RWPE2 (cell line): ENCODE data around the gene BAD.

Source experiments
- ATAC-seq: fragments of 200-7000 bp; cut with Tn5 transposase; 3 replicates; pipeline ENCODE4 v1.9.1; 2021; ENCODE audit warnings: low read depth
- DNase-seq: peaks from one replicate; pipeline ENCODE4 v3.0.0-alpha.2; 2020; ENCODE audit warnings: low spot score
- H3K27ac ChIP-seq: fragments of 450-650 bp; 2 replicates; pipeline ENCODE4 v1.5.1; 2017; ENCODE audit warnings: mild to moderate bottlenecking; ENCODE audit not compliant: poor library complexity, severe bottlenecking
- H3K27me3 ChIP-seq: fragments of 250-450 bp; sonication (Bioruptor Pico); 2 replicates; pipeline ENCODE4 v1.5.1; 2021; ENCODE audit warnings: mild to moderate bottlenecking, moderate library complexity; ENCODE audit not compliant: insufficient read depth, poor library complexity, severe bottlenecking
- H3K36me3 ChIP-seq: fragments of 250-450 bp; sonication (Bioruptor Pico); 2 replicates; pipeline ENCODE4 v1.5.1; 2020; ENCODE audit warnings: low read depth, mild to moderate bottlenecking, moderate library complexity
- H3K4me1 ChIP-seq: fragments of 250-450 bp; sonication (Bioruptor Pico); 2 replicates; pipeline ENCODE4 v1.5.1; 2021; ENCODE audit warnings: mild to moderate bottlenecking, moderate library complexity; ENCODE audit not compliant: insufficient read depth, poor library complexity, severe bottlenecking
- H3K4me3 ChIP-seq: fragments of 250-450 bp; sonication (Bioruptor Pico); 2 replicates; pipeline ENCODE4 v1.5.1; 2021; ENCODE audit warnings: mild to moderate bottlenecking, moderate library complexity; ENCODE audit not compliant: severe bottlenecking
- H3K9me3 ChIP-seq: fragments of 250-450 bp; sonication (Bioruptor Pico); 2 replicates; pipeline ENCODE4 v1.5.1; 2021; ENCODE audit warnings: mild to moderate bottlenecking, moderate library complexity; ENCODE audit not compliant: severe bottlenecking
- CTCF ChIP-seq: fragments of 450-650 bp; IDR thresholded peaks from one replicate; pipeline ENCODE4 v1.5.1; 2017; ENCODE audit warnings: mild to moderate bottlenecking, moderate library complexity; ENCODE audit not compliant: poor library complexity, severe bottlenecking

The BAD gene

DNA sequence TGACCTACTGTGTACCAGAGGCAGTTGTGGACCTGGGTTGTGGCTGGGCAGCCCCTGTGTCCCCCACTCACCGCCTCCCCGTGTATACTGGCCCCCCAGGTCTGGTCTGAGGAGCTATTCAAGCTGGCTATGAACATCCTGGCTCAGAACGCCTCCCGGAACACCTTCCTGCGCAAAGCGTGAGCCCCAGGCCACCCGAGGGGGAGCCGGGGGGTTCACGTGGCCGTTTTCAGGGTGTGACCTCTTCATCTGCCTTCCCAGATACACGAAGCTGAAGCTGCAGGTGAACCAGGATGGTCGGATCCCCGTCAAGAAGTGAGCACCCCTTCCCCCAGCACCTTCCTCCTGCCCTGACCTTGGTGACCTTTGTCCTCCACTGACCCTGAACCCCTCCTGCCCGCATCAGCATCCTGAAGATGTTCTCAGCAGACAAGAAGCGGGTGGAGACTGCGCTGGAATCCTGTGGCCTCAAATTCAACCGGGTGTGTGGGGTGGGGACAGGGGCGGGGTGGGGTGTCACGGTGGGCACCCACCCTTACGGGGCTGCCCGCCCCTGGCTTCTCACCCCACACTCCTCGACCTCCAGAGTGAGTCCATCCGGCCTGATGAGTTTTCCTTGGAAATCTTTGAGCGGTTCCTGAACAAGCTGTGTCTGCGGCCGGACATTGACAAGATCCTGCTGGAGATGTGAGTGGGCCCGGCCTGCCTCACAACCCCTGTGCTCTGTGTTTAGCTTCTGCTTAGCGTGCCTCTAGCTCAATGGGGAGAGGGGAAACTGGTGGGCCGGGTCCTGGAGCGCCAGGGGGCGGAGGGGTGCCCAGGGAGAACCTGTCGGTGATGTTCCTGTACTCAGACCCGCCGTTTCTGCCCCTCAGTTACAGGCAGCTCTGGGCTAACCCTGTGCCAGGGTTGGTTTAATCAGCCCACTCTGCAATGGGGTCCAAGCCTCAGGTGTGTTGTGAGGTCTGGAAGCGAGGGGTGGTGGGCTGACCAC, 29.0 kb downstream of the BAD start:
- no peak overlapping the region for H3K27ac ChIP-seq
- H3K27me3 ChIP-seq: no peaks in the 10 kb centered on the region
- no peak overlapping the region for H3K4me3 ChIP-seq
- peaks cover 69% of the 10 kb centered on the region for H3K36me3 ChIP-seq
- DNase-seq: no peak
- H3K9me3 ChIP-seq: no peaks in the 10 kb centered on the region
- ATAC-seq: no peak
- TF ChIP-seq CTCF: no peak
- H3K4me1 ChIP-seq: peaks cover 8% of the 10 kb centered on the region

GRCh38 chr11:64254326-64254725, 30.1 kb downstream of the BAD start:
- H3K4me1 ChIP-seq: peaks cover 8% of the 10 kb centered on the region
- H3K9me3 ChIP-seq: no peaks in the 10 kb centered on the region
- no peaks in the 10 kb centered on the region for H3K27me3 ChIP-seq
- no peak for TF ChIP-seq CTCF
- H3K36me3 ChIP-seq: peaks cover 58% of the 10 kb centered on the region
- no peak overlapping the region for H3K27ac ChIP-seq
- ATAC-seq (no peak), DNase-seq (no peak)
- no peak overlapping the region for H3K4me3 ChIP-seq

- Histone ChIP-seq H3K4me3 (no peak overlapping the region), H3K27me3 (no peaks in the 10 kb centered on the region), H3K27ac (peak overlapping the region; percentile 75), H3K4me1 (peaks cover 8% of the 10 kb centered on the region), H3K36me3 (peaks cover 50% of the 10 kb centered on the region), H3K9me3 (no peaks in the 10 kb centered on the region)
- no peak for DNase-seq
- no peak for TF ChIP-seq CTCF
- ATAC-seq: no peak
These were observed 31.0 kb downstream of the BAD start for GRCh38 chr11:64253481-64253880.

- Histone ChIP-seq H3K9me3 (no peaks in the 10 kb centered on the region), H3K4me1 (peaks cover 8% of the 10 kb centered on the region), H3K27me3 (no peaks in the 10 kb centered on the region), H3K4me3 (peak overlapping the region; percentile 89), H3K36me3 (peaks cover 45% of the 10 kb centered on the region), H3K27ac (peak overlapping the region; percentile 75)
- TF ChIP-seq CTCF: no peak
- ATAC-seq: no peak
- DNase-seq: no peak
These were observed 31.4 kb downstream of the BAD start for GRCh38 chr11:64253043-64253442.
